ENCODE data around the gene MTG2.

GRCh38 chr20:62164879-62165761 is 17.7 kb upstream of the MTG2 start:
- TF ChIP-seq SMAD3 (CRISPR knock-in tag; IDR thresholded peaks at IDR 0.05; ENCODE audit: borderline replicate concordance): no peak
- no peak for TF ChIP-seq ZNF232 (CRISPR knock-in tag; IDR thresholded peaks at IDR 0.05)
- TF ChIP-seq CTCF (IDR thresholded peaks at IDR 0.05): no peak
- no peak for TF ChIP-seq IRF1 (CRISPR knock-in tag; IDR thresholded peaks at IDR 0.05)
- TF ChIP-seq MAX (CRISPR knock-in tag; IDR thresholded peaks at IDR 0.05): no peak
- TF ChIP-seq ZBTB21 (CRISPR knock-in tag; IDR thresholded peaks at IDR 0.05; ENCODE audit: borderline replicate concordance): no peak
- no peak for TF ChIP-seq RELA (CRISPR knock-in tag; IDR thresholded peaks at IDR 0.05; ENCODE audit: borderline replicate concordance)
- no peak for TF ChIP-seq ZNF263 (CRISPR knock-in tag; IDR thresholded peaks at IDR 0.05; ENCODE audit: low read depth)
- no peak for TF ChIP-seq ZNF138 (CRISPR knock-in tag; conservative IDR thresholded peaks at IDR 0.05)
- TF ChIP-seq, protein P1, sequence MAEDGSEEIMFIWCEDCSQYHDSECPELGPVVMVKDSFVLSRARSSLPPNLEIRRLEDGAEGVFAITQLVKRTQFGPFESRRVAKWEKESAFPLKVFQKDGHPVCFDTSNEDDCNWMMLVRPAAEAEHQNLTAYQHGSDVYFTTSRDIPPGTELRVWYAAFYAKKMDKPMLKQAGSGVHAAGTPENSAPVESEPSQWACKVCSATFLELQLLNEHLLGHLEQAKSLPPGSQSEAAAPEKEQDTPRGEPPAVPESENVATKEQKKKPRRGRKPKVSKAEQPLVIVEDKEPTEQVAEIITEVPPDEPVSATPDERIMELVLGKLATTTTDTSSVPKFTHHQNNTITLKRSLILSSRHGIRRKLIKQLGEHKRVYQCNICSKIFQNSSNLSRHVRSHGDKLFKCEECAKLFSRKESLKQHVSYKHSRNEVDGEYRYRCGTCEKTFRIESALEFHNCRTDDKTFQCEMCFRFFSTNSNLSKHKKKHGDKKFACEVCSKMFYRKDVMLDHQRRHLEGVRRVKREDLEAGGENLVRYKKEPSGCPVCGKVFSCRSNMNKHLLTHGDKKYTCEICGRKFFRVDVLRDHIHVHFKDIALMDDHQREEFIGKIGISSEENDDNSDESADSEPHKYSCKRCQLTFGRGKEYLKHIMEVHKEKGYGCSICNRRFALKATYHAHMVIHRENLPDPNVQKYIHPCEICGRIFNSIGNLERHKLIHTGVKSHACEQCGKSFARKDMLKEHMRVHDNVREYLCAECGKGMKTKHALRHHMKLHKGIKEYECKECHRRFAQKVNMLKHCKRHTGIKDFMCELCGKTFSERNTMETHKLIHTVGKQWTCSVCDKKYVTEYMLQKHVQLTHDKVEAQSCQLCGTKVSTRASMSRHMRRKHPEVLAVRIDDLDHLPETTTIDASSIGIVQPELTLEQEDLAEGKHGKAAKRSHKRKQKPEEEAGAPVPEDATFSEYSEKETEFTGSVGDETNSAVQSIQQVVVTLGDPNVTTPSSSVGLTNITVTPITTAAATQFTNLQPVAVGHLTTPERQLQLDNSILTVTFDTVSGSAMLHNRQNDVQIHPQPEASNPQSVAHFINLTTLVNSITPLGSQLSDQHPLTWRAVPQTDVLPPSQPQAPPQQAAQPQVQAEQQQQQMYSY (CRISPR knock-in tag; IDR thresholded peaks at IDR 0.05): no peak
- no peak for TF ChIP-seq USF1 (CRISPR knock-in tag; IDR thresholded peaks at IDR 0.05)
- no peak for TF ChIP-seq JUN (CRISPR knock-in tag; IDR thresholded peaks at IDR 0.05)

All from WTC11 (cell line).